ENCODE measurements around the gene RAC2.

RAC2 gene

DNA sequence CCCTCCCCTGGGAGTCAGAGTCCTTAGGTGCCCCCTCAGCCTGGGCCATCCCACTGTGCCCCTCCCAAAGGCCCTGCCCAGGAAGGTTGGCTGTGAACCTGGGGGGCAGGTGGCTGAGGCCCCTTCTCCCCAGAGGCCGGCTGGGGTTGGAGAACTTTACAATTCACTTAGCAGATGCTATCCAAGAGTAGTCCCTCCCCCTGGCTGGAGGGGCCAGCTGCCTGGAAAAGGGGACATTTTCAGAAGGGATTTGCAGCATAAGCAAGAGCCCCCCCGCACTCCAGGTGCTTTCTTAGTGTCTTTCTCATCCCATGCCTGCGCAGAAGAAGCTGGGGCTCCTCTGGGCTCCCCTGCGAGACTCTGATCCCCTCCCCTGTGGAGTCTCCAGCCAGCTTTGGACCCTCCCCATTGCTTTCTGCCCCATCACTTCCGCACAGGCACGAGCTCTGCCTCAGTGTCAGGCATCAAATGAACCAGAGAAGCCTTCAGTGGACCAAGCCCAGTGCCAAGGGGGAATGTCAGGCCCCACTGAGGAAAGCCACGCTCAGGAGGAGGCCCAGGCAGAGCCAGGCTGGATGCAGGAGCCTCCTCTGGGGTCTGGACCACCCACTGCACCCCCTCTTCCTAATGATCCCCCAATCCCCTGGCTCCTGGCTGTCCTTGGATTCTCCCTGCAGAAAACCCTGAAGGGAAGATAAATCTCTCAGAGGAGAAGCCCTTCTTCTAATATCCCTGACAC is 35.5 kb downstream of the RAC2 start:
- Histone ChIP-seq H3K9me3 (ENCODE audit: low read length) (no peaks in the 10 kb centered on the region), H2AFZ (ENCODE audit: low read length) (no peak overlapping the region), H3K4me2 (ENCODE audit: low read length) (no peak overlapping the region), H3K79me2 (ENCODE audit: insufficient read depth, low read length) (no peaks in the 10 kb centered on the region), H4K20me1 (ENCODE audit: insufficient read depth, low read length) (no peaks in the 10 kb centered on the region), H3K36me3 (ENCODE audit: insufficient read depth, low read length) (no peaks in the 10 kb centered on the region), H3K9ac (ENCODE audit: low read length) (no peak overlapping the region), H3F3A (ENCODE audit: insufficient read depth, low read length) (no peaks in the 10 kb centered on the region), H3K27me3 (ENCODE audit: insufficient read depth, low read length) (peaks cover 6% of the 10 kb centered on the region; the same call in 1 of the 2 replicates), H3K4me3 (ENCODE audit: low read depth, low read length, poor library complexity, severe bottlenecking) (no peak overlapping the region), H3K27ac (ENCODE audit: low read depth, low read length, poor library complexity, severe bottlenecking) (no peak overlapping the region), H3K9me2 (ENCODE audit: low read depth, low read length) (no peaks in the 10 kb centered on the region), H3K4me1 (ENCODE audit: insufficient read depth, low read length, severe bottlenecking) (peaks cover 2% of the 10 kb centered on the region)
- TF ChIP-seq, protein P1, sequence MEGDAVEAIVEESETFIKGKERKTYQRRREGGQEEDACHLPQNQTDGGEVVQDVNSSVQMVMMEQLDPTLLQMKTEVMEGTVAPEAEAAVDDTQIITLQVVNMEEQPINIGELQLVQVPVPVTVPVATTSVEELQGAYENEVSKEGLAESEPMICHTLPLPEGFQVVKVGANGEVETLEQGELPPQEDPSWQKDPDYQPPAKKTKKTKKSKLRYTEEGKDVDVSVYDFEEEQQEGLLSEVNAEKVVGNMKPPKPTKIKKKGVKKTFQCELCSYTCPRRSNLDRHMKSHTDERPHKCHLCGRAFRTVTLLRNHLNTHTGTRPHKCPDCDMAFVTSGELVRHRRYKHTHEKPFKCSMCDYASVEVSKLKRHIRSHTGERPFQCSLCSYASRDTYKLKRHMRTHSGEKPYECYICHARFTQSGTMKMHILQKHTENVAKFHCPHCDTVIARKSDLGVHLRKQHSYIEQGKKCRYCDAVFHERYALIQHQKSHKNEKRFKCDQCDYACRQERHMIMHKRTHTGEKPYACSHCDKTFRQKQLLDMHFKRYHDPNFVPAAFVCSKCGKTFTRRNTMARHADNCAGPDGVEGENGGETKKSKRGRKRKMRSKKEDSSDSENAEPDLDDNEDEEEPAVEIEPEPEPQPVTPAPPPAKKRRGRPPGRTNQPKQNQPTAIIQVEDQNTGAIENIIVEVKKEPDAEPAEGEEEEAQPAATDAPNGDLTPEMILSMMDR (IDR thresholded peaks at IDR 0.05; ENCODE audit: low read length) = no peak
- TF ChIP-seq EZH2 (IDR thresholded peaks at IDR 0.05; ENCODE audit: borderline replicate concordance, low read length) = no peak

DNA sequence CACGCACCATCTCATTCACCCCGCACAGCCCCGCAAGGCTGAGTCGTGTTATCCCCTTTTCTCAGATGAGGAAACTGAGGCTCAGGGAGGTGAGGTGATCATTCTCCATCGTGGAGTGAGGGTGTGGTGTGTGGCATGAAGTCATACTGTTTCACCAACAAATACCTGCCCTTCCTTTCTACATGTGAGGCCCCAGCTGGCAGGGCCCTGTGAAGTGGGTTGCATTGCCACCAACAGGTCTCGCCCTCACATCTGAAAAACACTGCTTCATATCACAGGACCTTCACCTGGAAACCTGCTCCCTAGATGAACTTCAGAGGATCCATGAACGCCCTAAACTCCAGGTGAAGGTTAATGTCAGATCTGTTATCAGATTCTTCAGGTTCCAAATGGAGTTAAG is 36.1 kb downstream of the RAC2 start:
- Histone ChIP-seq H3K4me1 (ENCODE audit: insufficient read depth, low read length, severe bottlenecking) (peaks cover 8% of the 10 kb centered on the region), H3K4me2 (ENCODE audit: low read length) (no peak overlapping the region), H4K20me1 (ENCODE audit: insufficient read depth, low read length) (no peaks in the 10 kb centered on the region), H3K27ac (ENCODE audit: low read depth, low read length, poor library complexity, severe bottlenecking) (no peak overlapping the region), H2AFZ (ENCODE audit: low read length) (no peak overlapping the region), H3F3A (ENCODE audit: insufficient read depth, low read length) (no peaks in the 10 kb centered on the region), H3K9me3 (ENCODE audit: low read length) (no peaks in the 10 kb centered on the region), H3K27me3 (ENCODE audit: insufficient read depth, low read length) (peaks cover 6% of the 10 kb centered on the region; the same call in 1 of the 2 replicates), H3K36me3 (ENCODE audit: insufficient read depth, low read length) (no peaks in the 10 kb centered on the region), H3K4me3 (ENCODE audit: low read depth, low read length, poor library complexity, severe bottlenecking) (no peak overlapping the region), H3K9ac (ENCODE audit: low read length) (no peak overlapping the region), H3K9me2 (ENCODE audit: low read depth, low read length) (no peaks in the 10 kb centered on the region), H3K79me2 (ENCODE audit: insufficient read depth, low read length) (no peaks in the 10 kb centered on the region)
- no peak for TF ChIP-seq EZH2 (IDR thresholded peaks at IDR 0.05; ENCODE audit: borderline replicate concordance, low read length)
- TF ChIP-seq, protein P1 (IDR thresholded peaks at IDR 0.05; ENCODE audit: low read length) = no peak

DNA sequence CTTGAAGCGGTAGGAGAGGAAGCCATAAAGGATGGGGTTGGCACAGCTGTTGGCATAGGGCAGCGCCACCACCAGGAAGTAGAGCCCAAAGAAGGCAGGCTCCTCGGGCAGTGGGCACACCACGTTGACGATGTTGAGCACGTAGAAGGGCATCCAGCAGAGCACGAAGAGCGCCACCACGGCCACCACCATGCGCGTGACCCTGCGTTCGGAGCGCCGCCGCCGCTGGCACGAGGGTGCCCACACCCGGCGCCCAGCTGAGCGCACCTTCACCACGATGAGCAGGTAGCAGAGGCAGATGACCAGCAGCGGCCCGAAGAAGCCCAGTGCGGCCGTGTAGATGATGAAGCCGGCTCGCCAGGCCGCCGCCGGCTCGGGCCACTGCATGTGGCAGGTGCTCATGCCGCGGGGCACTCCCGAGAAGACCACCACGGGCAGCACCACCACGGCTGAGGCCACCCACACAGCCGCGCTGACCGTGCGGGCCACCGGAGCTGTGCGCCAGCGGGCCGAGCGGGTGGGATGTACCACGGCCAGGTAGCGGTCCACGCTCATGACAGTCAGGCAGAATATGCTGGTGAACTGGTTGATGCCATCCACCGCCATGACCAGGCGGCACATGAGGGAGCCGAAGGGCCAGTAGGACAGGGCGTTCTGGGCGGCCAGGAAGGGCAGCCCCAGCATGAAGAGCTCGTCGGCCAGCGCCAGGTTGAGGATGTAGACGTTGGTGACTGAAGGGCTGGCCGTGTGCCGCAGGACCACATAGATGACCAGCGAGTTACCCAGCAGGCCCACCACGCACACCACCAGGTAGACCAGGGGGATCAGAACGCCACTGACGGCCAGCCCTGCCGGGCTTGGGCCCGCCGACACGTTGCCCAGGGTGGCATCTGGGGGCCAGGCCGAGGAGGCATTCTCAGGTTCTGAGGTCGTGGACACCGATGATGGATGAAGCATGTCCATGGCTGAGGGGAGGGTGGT is 36.9 kb downstream of the RAC2 start:
- TF ChIP-seq EZH2 (IDR thresholded peaks at IDR 0.05; ENCODE audit: borderline replicate concordance, low read length) = no peak
- TF ChIP-seq, protein P1 (IDR thresholded peaks at IDR 0.05; ENCODE audit: low read length) = no peak
- no peak overlapping the region for H3K9ac ChIP-seq (ENCODE audit: low read length)

More for the DNA sequence above, 36.9 kb downstream of the RAC2 start:
- no peak overlapping the region for H3K4me2 ChIP-seq (ENCODE audit: low read length)
- no peak overlapping the region for H3K4me3 ChIP-seq (ENCODE audit: low read depth, low read length, poor library complexity, severe bottlenecking)
- no peaks in the 10 kb centered on the region for H3K9me2 ChIP-seq (ENCODE audit: low read depth, low read length)
- H3K9me3 ChIP-seq (ENCODE audit: low read length) = no peaks in the 10 kb centered on the region
- no peak overlapping the region for H3K27ac ChIP-seq (ENCODE audit: low read depth, low read length, poor library complexity, severe bottlenecking)
- no peaks in the 10 kb centered on the region for H3K36me3 ChIP-seq (ENCODE audit: insufficient read depth, low read length)
- H4K20me1 ChIP-seq (ENCODE audit: insufficient read depth, low read length) = no peaks in the 10 kb centered on the region
- no peak overlapping the region for H2AFZ ChIP-seq (ENCODE audit: low read length)
- no peaks in the 10 kb centered on the region for H3K79me2 ChIP-seq (ENCODE audit: insufficient read depth, low read length)
- peaks cover 6% of the 10 kb centered on the region; the same call in 1 of the 2 replicates for H3K27me3 ChIP-seq (ENCODE audit: insufficient read depth, low read length)
- H3K4me1 ChIP-seq (ENCODE audit: insufficient read depth, low read length, severe bottlenecking) = peaks cover 9% of the 10 kb centered on the region
- no peaks in the 10 kb centered on the region for H3F3A ChIP-seq (ENCODE audit: insufficient read depth, low read length)
